Testis (tissue), 3 donors: Measurements from ENCODE around the gene FBN2. TPM values are rescaled to one million over a fixed set of nuclear protein-coding genes. Genes with fewer than 3 reads are reported as not detected.
"Not testable (repeated sequence)": the region's sequence is repeated elsewhere in the genome, so short reads cannot be mapped to it uniquely, and the experiment has no call there.

Experiments
- DNase-seq: peaks from one replicate; pipeline ENCODE4 v3.0.0-alpha.2; 2019
- H3K27ac ChIP-seq, 2 donors: fragments of 200-600 bp; sonication (generic); one replicate each; pipeline ENCODE4 v1.5.1; 2019
- H3K27me3 ChIP-seq: fragments of 200-600 bp; sonication (generic); one replicate; pipeline ENCODE4 v1.5.1; 2019
- H3K36me3 ChIP-seq: fragments of 200-600 bp; sonication (generic); one replicate; pipeline ENCODE4 v1.5.1; 2017; ENCODE audit warnings: low read depth; ENCODE audit errors: missing control alignments
- H3K4me1 ChIP-seq: fragments of 200-600 bp; sonication (generic); one replicate; pipeline ENCODE4 v1.5.1; 2019
- H3K4me3 ChIP-seq, 2 donors: fragments of 200-600 bp; sonication (generic); one replicate each; pipeline ENCODE4 v1.5.1; 2017 to 2019
- H3K9me3 ChIP-seq: fragments of 200-600 bp; sonication (generic); one replicate; pipeline ENCODE4 v1.5.1; 2017
- CTCF ChIP-seq, 3 experiments: fragments of 450-650 bp in 2 of 3; fragments of 200-600 bp in 1 of 3; sonication (generic) in 1 of 3; IDR thresholded peaks; one replicate each; pipeline ENCODE4 v1.5.1; 2016 to 2019; ENCODE audit warnings: antibody characterized with exemption in 3 of 3, mild to moderate bottlenecking in 2 of 3, moderate library complexity in 1 of 3
- POLR2A ChIP-seq: fragments of 450-650 bp; IDR thresholded peaks from one replicate; pipeline ENCODE4 v1.6.1; 2017; ENCODE audit warnings: antibody characterized with exemption, mild to moderate bottlenecking, moderate library complexity
- WGBS, 2 donors: methylation state at CpG; one replicate each; pipeline ENCODE4 v1.1.5; 2018; 5-methylcytosine and 5-hydroxymethylcytosine counted together
- intact Hi-C: fragments of 100-400 bp; cut with DNase I; formaldehyde crosslinking; loops from one replicate; pipeline ENCODE4 v1.15.1; 2023; ENCODE audit warnings: low total_unique reads
- polyA plus RNA-seq: library from polyadenylated mRNA; stranded (reverse); fragments of 350-450 nt; fragmentation: Illumina TruSeq; extraction: RNeasy Lipid Tissue Mini Kit (QIAGEN cat#74804); gene quantifications from one replicate; pipeline ENCODE4 v1.2.3, GENCODE V29; 2014; ENCODE audit warnings: low read depth, low replicate concordance; ENCODE audit not compliant: insufficient read depth
- total RNA-seq, 2 donors: library from RNA; depleted of rRNA; stranded (reverse); fragments of >200 nt; gene quantifications; one replicate each; pipeline ENCODE4 v1.2.3, GENCODE V29; 2016

FBN2 gene
- total and polyA plus RNA-seq, 3 donors from 2014 or later = 13.8 to 22.4 (median 17.5) TPM

- Histone ChIP-seq H3K4me3 (no peak overlapping the region), H3K27ac (no peak overlapping the region), H3K27me3 (no peaks in the 10 kb centered on the region), H3K9me3 (no peaks in the 10 kb centered on the region), H3K36me3 (no peaks in the 10 kb centered on the region), H3K4me1 (no peaks in the 10 kb centered on the region)
- TF ChIP-seq CTCF (IDR thresholded peaks at IDR 0.05) = no peak
- 92% methylated on average over 5 of the region's 5 CpGs for WGBS, 2 donors
- intact Hi-C loops = no loop called here
- no peak for DNase-seq
These were observed 206.8 kb downstream of the FBN2 start for GRCh38 chr5:128331261-128331660.

- no peak for DNase-seq
- no peaks in the 10 kb centered on the region for H3K9me3 ChIP-seq
- 69 to 91% methylated on average over 3 of the region's 3 CpGs for WGBS, 2 donors
- H3K4me1 ChIP-seq = no peaks in the 10 kb centered on the region
- no peak overlapping the region for H3K27ac ChIP-seq
- no peaks in the 10 kb centered on the region for H3K36me3 ChIP-seq
- TF ChIP-seq CTCF (IDR thresholded peaks at IDR 0.05) (no peak), POLR2A (no peak)
- intact Hi-C loops = no loop called here
- no peak overlapping the region for H3K4me3 ChIP-seq
- H3K27me3 ChIP-seq = no peaks in the 10 kb centered on the region
These were observed 208.6 kb downstream of the FBN2 start for GRCh38 chr5:128329386-128329939.

GRCh38 chr5:128328446-128328845 is 209.6 kb downstream of the FBN2 start:
- Histone ChIP-seq H3K4me1 (no peaks in the 10 kb centered on the region), H3K36me3 (no peaks in the 10 kb centered on the region), H3K4me3 (no peak overlapping the region), H3K27me3 (no peaks in the 10 kb centered on the region), H3K27ac (no peak overlapping the region), H3K9me3 (no peaks in the 10 kb centered on the region)
- 48 to 51% methylated on average over 8 of the region's 8 CpGs for WGBS, 2 donors
- intact Hi-C loops = no loop called here
- peak; percentile 45 for DNase-seq
- TF ChIP-seq POLR2A = no peak
- TF ChIP-seq CTCF (IDR thresholded peaks at IDR 0.05) = no peak

GRCh38 chr5:128328007-128328406 is 210.0 kb downstream of the FBN2 start:
- TF ChIP-seq CTCF (IDR thresholded peaks at IDR 0.05) (no peak), POLR2A (no peak)
- no peak overlapping the region for H3K4me3 ChIP-seq
- H3K4me1 ChIP-seq = no peaks in the 10 kb centered on the region
- no peak for DNase-seq
- intact Hi-C loops = no loop called here
- H3K36me3 ChIP-seq = no peaks in the 10 kb centered on the region
- H3K27ac ChIP-seq = no peak overlapping the region
- H3K9me3 ChIP-seq = no peaks in the 10 kb centered on the region
- H3K27me3 ChIP-seq = no peaks in the 10 kb centered on the region
- WGBS, 2 donors = 64 to 68% methylated on average over 1 of the region's 1 CpG

- H3K9me3 ChIP-seq, H3K27me3 ChIP-seq, intact Hi-C loops, H3K4me1 ChIP-seq, H3K27ac ChIP-seq, H3K36me3 ChIP-seq, DNase-seq, H3K4me3 ChIP-seq: not testable (repeated sequence)
- 90 to 92% methylated on average over 4 of the region's 4 CpGs for WGBS, 2 donors
These were observed 216.6 kb downstream of the FBN2 start for GRCh38 chr5:128321418-128321817.
